D721Med (cell line): ENCODE results near the gene ASTL.

Experiments used
- DNase-seq: peaks from one replicate; pipeline ENCODE4 v3.0.0; 2011; ENCODE audit warnings: low spot score; ENCODE audit not compliant: insufficient read length
- FAIRE-seq: peaks from 2 replicates; lab custom pipeline; 2011; peaks lifted over from hg19 to GRCh38; lab: Jason Lieb, UNC
- CTCF ChIP-seq: IDR thresholded peaks from 2 replicates; pipeline ENCODE4 v1.5.1; 2012; ENCODE audit warnings: mild to moderate bottlenecking, control low read depth; ENCODE audit not compliant: insufficient read depth; ENCODE audit errors: missing control alignments

The ASTL gene

GRCh38 chr2:96103187-96103601 lies 35.1 kb downstream of the ASTL start:
- peak; percentile 8 for DNase-seq
- no peak for TF ChIP-seq CTCF
- FAIRE-seq = no peak

DNA sequence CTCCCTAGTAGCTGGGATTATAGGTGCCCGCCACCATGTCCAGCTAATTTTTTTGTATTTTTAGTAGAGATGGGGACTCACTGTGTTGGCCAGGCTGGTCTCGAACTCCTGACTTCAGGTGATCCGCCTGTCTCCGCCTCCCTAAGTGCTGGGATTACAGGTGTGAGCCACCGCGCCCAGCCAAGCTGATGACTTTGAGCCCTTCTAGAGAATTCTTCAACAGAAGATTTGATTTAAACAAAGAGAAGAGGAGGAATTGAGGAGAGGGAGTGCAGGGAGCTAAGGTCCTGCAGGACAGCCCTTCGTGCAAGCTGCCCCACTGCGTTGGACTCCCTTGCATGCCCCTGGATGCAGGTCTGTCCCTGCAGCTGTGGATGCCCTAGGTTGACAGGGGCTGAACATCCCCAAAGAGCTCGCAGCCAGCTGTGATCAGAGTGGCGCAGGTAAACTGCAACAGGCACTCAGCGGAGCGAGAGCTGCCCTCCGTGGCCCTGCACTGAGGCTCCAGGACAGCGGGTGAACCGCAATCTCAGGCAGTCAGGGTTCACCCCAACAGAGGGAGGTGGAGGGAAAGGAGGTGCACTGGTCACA lies 35.6 kb downstream of the ASTL start:
- DNase-seq = peak; percentile 2
- TF ChIP-seq CTCF = no peak
- no peak for FAIRE-seq

- DNase-seq = peak; percentile 2
- no peak for TF ChIP-seq CTCF
- FAIRE-seq = no peak
These were observed 37.4 kb downstream of the ASTL start for GRCh38 chr2:96100893-96101304.

- no peak for TF ChIP-seq CTCF
- FAIRE-seq = no peak
- peak; percentile 3 for DNase-seq
These were observed 38.2 kb downstream of the ASTL start for GRCh38 chr2:96099861-96100798.

GRCh38 chr2:96098900-96099590 lies 39.3 kb downstream of the ASTL start:
- no peak for FAIRE-seq
- no peak for DNase-seq
- no peak for TF ChIP-seq CTCF

DNA sequence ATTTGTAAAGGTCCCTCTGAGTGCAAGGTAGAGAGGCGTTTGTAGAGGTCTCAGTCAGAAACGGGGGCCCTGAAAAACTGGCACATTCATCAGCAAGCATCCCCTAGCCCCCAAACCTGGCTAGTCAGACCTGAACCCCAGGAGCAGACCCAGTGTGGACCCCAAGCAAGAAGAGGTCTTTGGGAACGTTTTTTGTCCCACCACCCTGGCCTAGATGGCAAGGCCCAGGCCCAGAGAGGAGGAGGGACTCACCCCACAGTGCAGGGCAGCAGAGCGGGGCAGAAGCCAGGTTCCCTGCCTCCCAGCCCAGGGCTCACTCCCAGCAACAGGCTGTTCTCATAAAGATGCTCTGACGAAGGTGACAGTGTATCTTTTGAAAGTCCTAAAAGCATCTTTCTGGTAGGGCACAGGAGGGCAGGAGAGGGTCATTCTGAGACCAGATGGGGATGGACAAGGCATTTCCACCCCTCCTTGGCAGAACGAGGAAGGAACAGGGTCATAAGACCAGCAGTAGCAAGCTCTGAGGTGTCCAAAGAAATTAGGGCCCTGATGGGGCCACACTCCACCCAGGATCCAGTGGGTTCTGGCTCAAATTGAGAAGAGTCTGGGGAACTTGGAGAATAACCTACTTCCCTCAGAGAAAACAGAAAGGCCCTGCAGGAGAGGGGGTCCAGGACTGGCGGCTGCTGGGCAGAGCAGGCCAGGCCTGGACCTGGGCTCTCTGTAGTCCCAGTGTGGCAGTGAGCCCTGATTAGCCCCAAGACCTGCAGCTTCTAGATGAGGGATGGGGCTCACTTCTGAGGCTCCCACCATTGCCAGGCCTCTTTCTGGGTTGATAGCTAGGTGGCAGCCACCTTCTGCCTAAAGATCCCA lies 40.1 kb downstream of the ASTL start:
- no peak for FAIRE-seq
- TF ChIP-seq CTCF = no peak

More for the DNA sequence above, 40.1 kb downstream of the ASTL start:
- no peak for DNase-seq
